A673 (cell line): ENCODE data around the gene PYGB. TPM values are rescaled to one million over a fixed set of nuclear protein-coding genes. Genes with fewer than 3 reads are reported as not detected.

Experiments
- BruUV-seq: library from RNA; stranded (reverse); fragments of 400-500 nt; replicated peaks from 2 replicates; lab custom pipeline; 2021; lab: Mats Ljungman, UMichigan
- CTCF ChIA-PET: fragments of 300-600 bp; sonication (Branson Sonifier 250); formaldehyde crosslinking; loops from one replicate; lab custom pipeline; 2022; ENCODE audit warnings: antibody characterized with exemption; lab: Charles Lee
- POLR2A ChIA-PET: fragments of 300-600 bp; sonication (Branson Sonifier 250); formaldehyde crosslinking; loops from one replicate; lab custom pipeline; 2022; ENCODE audit warnings: antibody characterized with exemption; ENCODE audit not compliant: low non-redundant PET; lab: Charles Lee
- DNase-seq: peaks from one replicate; pipeline ENCODE4 v3.0.0-alpha.2; 2015; ENCODE audit warnings: low spot score
- H3K27ac ChIP-seq: fragments of 200-600 bp; sonication (generic); 2 replicates; pipeline ENCODE4 v1.5.1; 2016; ENCODE audit warnings: mixed run types, low read depth, mild to moderate bottlenecking, mixed read lengths, antibody characterized with exemption, low read length; ENCODE audit not compliant: poor library complexity, severe bottlenecking
- H3K27me3 ChIP-seq: fragments of 200-600 bp; sonication (generic); replicated peaks from 2 replicates; pipeline ENCODE4 v1.6.1; 2017; ENCODE audit warnings: mixed run types, low read depth, mild to moderate bottlenecking, mixed read lengths, antibody characterized with exemption, low read length; ENCODE audit not compliant: insufficient read depth, poor library complexity
- H3K36me3 ChIP-seq: fragments of 200-600 bp; sonication (generic); 2 replicates; pipeline ENCODE4 v1.6.1; 2016; ENCODE audit warnings: mixed run types, mild to moderate bottlenecking, mixed read lengths, antibody characterized with exemption, low read length; ENCODE audit not compliant: insufficient read depth, poor library complexity, severe bottlenecking
- H3K4me1 ChIP-seq: fragments of 200-600 bp; sonication (generic); 2 replicates; pipeline ENCODE4 v1.6.1; 2017; ENCODE audit warnings: mixed run types, mild to moderate bottlenecking, mixed read lengths, antibody characterized with exemption, low read length; ENCODE audit not compliant: insufficient read depth, poor library complexity, severe bottlenecking
- H3K4me3 ChIP-seq: fragments of 200-600 bp; sonication (generic); 2 replicates; pipeline ENCODE4 v1.5.1; 2016; ENCODE audit warnings: low read depth, mixed run types, mild to moderate bottlenecking, mixed read lengths, low read length; ENCODE audit not compliant: poor library complexity, severe bottlenecking
- H3K9me3 ChIP-seq: fragments of 200-600 bp; sonication (generic); 2 replicates; pipeline ENCODE4 v1.6.1; 2016; ENCODE audit warnings: mixed run types, low read depth, mild to moderate bottlenecking, mixed read lengths, antibody characterized with exemption, low read length; ENCODE audit not compliant: poor library complexity, severe bottlenecking
- EZH2 ChIP-seq: fragments of 200-600 bp; sonication (generic); IDR thresholded peaks from 2 replicates; pipeline ENCODE4 v1.6.1; 2017; ENCODE audit warnings: borderline replicate concordance, low read depth, mild to moderate bottlenecking, mixed read lengths, antibody characterized with exemption, low read length; ENCODE audit not compliant: poor library complexity, severe bottlenecking
- intact Hi-C: fragments of 100-400 bp; cut with micrococcal nuclease; formaldehyde crosslinking; loops from one replicate; pipeline ENCODE4 v1.10.0; 2022; ENCODE audit not compliant: unreplicated experiment
- total RNA-seq: library from RNA; stranded (reverse); gene quantifications from 2 replicates; pipeline ENCODE4 v1.2.3, GENCODE V29; 2021
- TF ChIP-seq, protein P1 (sequence below): fragments of 300-800, 200-600 bp; sonication (generic); conservative IDR thresholded peaks from 2 replicates; pipeline ENCODE4 v1.5.1; 2017; ENCODE audit warnings: low read depth, mild to moderate bottlenecking, antibody characterized with exemption, low read length, moderate library complexity, mixed read lengths

The PYGB gene
- total RNA-seq, 1 experiment from 2014 or later, result 52.3 TPM

DNA sequence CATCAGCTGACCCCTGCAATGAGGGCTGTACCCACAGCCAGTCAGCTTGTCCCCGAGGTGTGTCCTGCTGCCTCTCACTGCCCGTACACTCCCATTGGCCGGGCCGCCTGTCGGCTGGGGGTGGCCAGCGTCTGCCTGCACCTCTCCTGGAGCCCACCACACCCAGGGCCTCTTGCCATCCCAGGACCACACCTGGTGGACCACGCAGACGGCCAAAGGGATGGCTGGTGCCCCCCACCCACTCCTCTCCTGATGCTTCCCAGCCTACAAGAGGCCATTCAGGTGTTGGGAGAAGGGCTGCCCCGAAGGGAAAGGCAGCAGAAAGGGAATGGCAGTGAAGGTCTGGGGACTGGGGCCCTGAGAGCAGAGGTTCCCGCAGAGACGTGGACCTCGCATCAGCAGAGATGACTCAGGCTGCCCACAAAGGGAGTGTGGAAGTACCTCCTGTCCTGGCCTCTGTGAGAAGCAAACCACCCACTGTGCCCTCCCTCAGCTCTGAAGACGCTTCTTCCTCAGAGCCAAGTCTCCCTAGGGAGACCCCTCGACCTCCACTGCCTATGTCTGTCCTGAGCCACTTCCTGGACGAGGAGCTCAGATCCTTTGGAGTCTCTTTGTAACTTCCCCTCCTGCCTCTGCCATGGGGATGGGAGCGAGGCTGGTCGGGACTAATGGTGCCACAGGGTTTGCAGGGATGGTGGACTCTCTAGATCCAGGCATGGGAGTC is 60.9 kb downstream of the PYGB start:
- Histone ChIP-seq H3K9me3 (no peaks in the 10 kb centered on the region), H3K27me3 (no peaks in the 10 kb centered on the region), H3K36me3 (no peaks in the 10 kb centered on the region), H3K4me1 (no peaks in the 10 kb centered on the region), H3K27ac (no peak overlapping the region), H3K4me3 (no peak overlapping the region)
- intact Hi-C loops, result no loop called here
- CTCF ChIA-PET, result no interaction called here
- no TSS peak for BruUV-seq
- no peak for DNase-seq
- no peak for TF ChIP-seq EZH2
- TF ChIP-seq, protein P1, sequence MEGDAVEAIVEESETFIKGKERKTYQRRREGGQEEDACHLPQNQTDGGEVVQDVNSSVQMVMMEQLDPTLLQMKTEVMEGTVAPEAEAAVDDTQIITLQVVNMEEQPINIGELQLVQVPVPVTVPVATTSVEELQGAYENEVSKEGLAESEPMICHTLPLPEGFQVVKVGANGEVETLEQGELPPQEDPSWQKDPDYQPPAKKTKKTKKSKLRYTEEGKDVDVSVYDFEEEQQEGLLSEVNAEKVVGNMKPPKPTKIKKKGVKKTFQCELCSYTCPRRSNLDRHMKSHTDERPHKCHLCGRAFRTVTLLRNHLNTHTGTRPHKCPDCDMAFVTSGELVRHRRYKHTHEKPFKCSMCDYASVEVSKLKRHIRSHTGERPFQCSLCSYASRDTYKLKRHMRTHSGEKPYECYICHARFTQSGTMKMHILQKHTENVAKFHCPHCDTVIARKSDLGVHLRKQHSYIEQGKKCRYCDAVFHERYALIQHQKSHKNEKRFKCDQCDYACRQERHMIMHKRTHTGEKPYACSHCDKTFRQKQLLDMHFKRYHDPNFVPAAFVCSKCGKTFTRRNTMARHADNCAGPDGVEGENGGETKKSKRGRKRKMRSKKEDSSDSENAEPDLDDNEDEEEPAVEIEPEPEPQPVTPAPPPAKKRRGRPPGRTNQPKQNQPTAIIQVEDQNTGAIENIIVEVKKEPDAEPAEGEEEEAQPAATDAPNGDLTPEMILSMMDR, result no peak
- POLR2A ChIA-PET, result no interaction called here

DNA sequence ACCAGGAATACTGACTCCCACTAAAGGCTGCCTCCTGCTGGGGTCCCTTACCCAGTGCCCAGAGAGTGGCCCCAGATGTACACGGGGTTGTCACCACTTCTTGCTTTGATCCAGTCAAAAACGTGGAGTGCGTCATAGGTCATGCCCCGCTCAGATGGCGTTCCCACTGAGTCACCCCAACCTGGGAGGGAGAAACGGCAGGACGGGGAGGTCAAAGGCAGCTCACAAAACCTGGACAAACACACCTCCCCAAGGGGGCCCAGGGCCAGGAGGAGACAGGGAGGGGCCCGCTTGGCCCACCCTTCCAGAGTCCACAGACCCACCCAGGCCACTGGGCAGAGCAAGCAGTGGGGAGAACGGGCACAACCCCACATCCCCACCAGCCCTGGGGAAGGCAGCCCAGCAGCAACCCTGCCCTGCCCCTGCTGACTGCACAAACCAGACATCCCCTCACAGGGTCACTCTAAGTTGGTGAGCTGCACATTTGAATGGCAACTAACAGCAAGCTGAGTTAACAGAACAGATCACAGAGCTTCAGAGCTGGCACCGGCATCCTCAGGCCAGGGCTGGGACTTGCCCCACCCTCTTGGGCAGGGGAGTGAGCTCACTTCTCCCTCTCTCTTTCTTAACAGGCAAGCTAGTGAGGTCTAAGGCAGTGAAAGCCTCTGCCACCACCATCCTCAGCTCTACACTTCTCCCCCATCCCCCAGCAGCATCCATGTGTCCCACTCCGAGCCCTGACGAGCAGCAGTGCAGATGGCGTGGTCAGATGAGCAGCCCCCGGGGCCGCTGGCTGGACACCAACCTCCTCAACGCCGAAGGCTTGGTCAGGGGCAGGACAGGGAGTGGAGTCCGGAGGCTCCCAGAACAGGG is 61.7 kb downstream of the PYGB start:
- no peak overlapping the region for H3K27ac ChIP-seq
- DNase-seq, result no peak
- no peak for TF ChIP-seq EZH2
- TF ChIP-seq, protein P1, result no peak
- CTCF ChIA-PET, result no interaction called here
- no peaks in the 10 kb centered on the region for H3K9me3 ChIP-seq
- no peak overlapping the region for H3K4me3 ChIP-seq
- H3K4me1 ChIP-seq, result no peaks in the 10 kb centered on the region
- POLR2A ChIA-PET, result no interaction called here
- no peaks in the 10 kb centered on the region for H3K36me3 ChIP-seq
- no TSS peak for BruUV-seq
- H3K27me3 ChIP-seq, result no peaks in the 10 kb centered on the region
- intact Hi-C loops, result no loop called here

DNA sequence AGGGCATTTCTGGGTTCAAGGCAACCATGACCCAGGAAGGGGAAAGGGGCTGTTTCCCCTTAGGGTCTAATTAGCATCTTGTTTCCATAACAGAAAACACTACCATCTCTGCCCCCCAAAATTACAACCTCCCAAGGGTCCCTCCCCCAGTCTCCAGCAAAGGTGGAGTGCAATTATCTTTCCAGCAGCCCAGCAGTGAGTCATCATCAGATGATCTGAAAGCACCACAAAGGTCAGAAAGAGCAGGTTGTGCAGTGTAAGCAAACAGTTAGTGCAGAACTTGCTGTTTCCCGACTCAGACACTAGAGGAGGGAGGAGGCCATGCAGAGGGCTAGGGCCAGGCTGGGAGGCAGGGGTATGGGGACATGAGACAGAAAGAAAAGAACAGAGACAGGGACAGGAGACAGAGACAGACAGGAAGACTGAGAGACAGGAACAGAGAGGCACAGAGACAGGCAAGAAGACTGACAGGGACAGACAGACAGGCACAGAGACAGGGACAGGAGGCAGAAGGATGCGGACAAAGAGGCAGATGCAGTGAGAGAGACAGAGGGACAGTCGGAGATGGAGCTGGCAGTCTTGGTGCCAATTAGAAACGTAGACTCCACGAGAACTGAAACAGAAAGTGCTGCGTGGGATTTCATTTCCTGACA is 62.5 kb downstream of the PYGB start:
- H3K36me3 ChIP-seq, result no peaks in the 10 kb centered on the region
- DNase-seq, result peak; percentile 45
- no peak for TF ChIP-seq EZH2
- TF ChIP-seq, protein P1, result peak; percentile 21; the same call in 1 of the 2 replicates
- CTCF ChIA-PET, result no interaction called here
- no peak overlapping the region for H3K4me3 ChIP-seq
- no peaks in the 10 kb centered on the region for H3K4me1 ChIP-seq
- H3K27ac ChIP-seq, result peak overlapping the region; percentile 42
- no peaks in the 10 kb centered on the region for H3K9me3 ChIP-seq
- intact Hi-C loops, result no loop called here
- BruUV-seq, result no TSS peak
- H3K27me3 ChIP-seq, result no peaks in the 10 kb centered on the region
- POLR2A ChIA-PET, result no interaction called here
